Breast epithelium (tissue), 4 donors: ENCODE data around the gene C9orf57. TPM values are rescaled to one million over a fixed set of nuclear protein-coding genes. Genes with fewer than 3 reads are reported as not detected.
A peak's percentile ranks its signal among the peaks of the same experiment; 100 is the strongest.

ENCODE experiments used
- DNase-seq, 2 donors: peaks; one replicate each; pipeline ENCODE4 v3.0.0-alpha.2; 2019; ENCODE audit warnings: low spot score in 2 of 2
- H3K27ac ChIP-seq, 2 donors: fragments of 200-600 bp; sonication (generic) in 1 of 2; one replicate each; pipeline ENCODE4 v1.5.1; 2016 to 2019; ENCODE audit warnings: mild to moderate bottlenecking in 1 of 2
- H3K27me3 ChIP-seq, 2 donors: fragments of 200-600 bp; sonication (generic) in 1 of 2; one replicate each; pipeline versions ENCODE4 v1.5.1 to v1.6.0; 2017 to 2019; ENCODE audit warnings: control low read depth in 1 of 2, mild to moderate bottlenecking in 1 of 2
- H3K36me3 ChIP-seq: fragments of 200-600 bp; one replicate; pipeline ENCODE4 v1.5.1; 2019
- H3K4me1 ChIP-seq, 2 donors: fragments of 200-600 bp; sonication (generic); one replicate each; pipeline ENCODE4 v1.5.1; 2016 to 2019; ENCODE audit warnings: control low read depth in 1 of 2
- H3K4me3 ChIP-seq, 3 donors: fragments of 200-600 bp; sonication (generic); 1 replicate in 2 of 3; 2 replicates in 1 of 3; pipeline ENCODE4 v1.5.1; 2016 to 2019; ENCODE audit warnings: mild to moderate bottlenecking in 3 of 3, moderate library complexity in 2 of 3
- H3K9me3 ChIP-seq, 2 donors: fragments of 200-600 bp; sonication (generic) in 1 of 2; one replicate each; pipeline ENCODE4 v1.5.1; 2016 to 2019; ENCODE audit warnings: control low read depth in 1 of 2
- POLR2A ChIP-seq: fragments of 450-650 bp; IDR thresholded peaks from one replicate; pipeline ENCODE4 v1.6.1; 2016; ENCODE audit warnings: antibody characterized with exemption, mild to moderate bottlenecking, moderate library complexity
- POLR2AphosphoS5 ChIP-seq, 3 donors: sonication (generic); formaldehyde crosslinking; IDR thresholded peaks; one replicate each; pipeline ENCODE4 v1.6.1; 2017; ENCODE audit warnings: antibody characterized with exemption in 3 of 3
- intact Hi-C: fragments of 100-400 bp; cut with DNase I; formaldehyde crosslinking; loops from one replicate; pipeline ENCODE4 v1.15.1; 2023; ENCODE audit warnings: low total_unique reads
- total RNA-seq, 3 donors: library from RNA; depleted of rRNA; stranded (reverse); fragments of >200 nt; gene quantifications; one replicate each; pipeline ENCODE4 v1.1.0, GENCODE V29; 2016
- TF ChIP-seq, protein P1 (sequence below), 3 donors: fragments of 450-650 bp; IDR thresholded peaks; one replicate each; pipeline ENCODE4 v1.5.1; 2016 to 2017; ENCODE audit warnings: antibody characterized with exemption in 3 of 3, mild to moderate bottlenecking in 3 of 3, moderate library complexity in 3 of 3

C9orf57 gene
- total RNA-seq, 3 donors from 2014 or later, result not detected

DNA sequence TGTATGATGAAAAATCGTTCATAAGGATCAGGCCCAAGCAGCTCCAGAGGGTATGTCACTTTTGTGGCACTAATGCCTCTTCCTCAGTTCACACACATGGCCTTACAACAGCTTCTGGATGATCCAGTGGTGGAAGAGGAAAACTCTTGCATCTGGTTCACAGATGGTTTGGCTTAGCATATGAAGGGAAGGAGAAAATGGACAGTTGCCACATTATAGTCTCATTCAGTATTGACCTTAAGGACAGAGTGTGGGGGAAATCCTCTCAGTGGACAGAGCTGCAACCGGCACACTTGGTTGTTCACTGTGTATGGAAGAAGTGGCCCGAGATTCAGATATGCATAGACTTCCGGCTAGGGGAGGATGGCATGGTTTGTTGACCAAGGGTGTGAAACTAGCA, 22.8 kb downstream of the C9orf57 start:
- Histone ChIP-seq H3K4me3 (no peak overlapping the region), H3K27ac (peak overlapping the region in 1 of 2 donors; percentile 55), H3K9me3 (no peaks in the 10 kb centered on the region), H3K36me3 (no peaks in the 10 kb centered on the region), H3K4me1 (no peaks in the 10 kb centered on the region), H3K27me3 (no peaks in the 10 kb centered on the region)
- TF ChIP-seq, protein P1, sequence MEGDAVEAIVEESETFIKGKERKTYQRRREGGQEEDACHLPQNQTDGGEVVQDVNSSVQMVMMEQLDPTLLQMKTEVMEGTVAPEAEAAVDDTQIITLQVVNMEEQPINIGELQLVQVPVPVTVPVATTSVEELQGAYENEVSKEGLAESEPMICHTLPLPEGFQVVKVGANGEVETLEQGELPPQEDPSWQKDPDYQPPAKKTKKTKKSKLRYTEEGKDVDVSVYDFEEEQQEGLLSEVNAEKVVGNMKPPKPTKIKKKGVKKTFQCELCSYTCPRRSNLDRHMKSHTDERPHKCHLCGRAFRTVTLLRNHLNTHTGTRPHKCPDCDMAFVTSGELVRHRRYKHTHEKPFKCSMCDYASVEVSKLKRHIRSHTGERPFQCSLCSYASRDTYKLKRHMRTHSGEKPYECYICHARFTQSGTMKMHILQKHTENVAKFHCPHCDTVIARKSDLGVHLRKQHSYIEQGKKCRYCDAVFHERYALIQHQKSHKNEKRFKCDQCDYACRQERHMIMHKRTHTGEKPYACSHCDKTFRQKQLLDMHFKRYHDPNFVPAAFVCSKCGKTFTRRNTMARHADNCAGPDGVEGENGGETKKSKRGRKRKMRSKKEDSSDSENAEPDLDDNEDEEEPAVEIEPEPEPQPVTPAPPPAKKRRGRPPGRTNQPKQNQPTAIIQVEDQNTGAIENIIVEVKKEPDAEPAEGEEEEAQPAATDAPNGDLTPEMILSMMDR (IDR thresholded peaks at IDR 0.05), result no peak
- intact Hi-C loops, result no loop called here
- no peak for DNase-seq

DNA sequence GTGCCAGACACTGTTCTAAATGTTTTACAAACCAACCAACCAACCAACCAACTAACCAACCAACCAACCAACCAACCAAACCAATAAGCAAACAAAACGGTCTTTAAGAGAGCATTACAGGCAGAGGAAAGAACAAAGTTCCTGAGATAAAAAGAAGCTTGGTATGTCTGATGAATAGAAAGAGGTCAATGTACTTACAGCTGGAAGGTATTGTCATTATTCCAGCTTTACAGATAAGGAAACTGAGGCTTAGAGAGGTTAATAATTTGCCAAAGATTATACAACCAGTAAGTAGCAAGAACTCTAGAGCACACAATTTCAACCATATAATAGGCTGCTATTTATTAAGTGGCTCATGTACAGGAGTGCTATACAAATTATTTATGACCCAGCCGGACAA, 29.6 kb downstream of the C9orf57 start:
- Histone ChIP-seq H3K4me1 (no peaks in the 10 kb centered on the region), H3K27me3 (no peaks in the 10 kb centered on the region), H3K27ac (no peak overlapping the region), H3K9me3 (peaks cover 0 to 4% of the 10 kb centered on the region in 2 donors), H3K4me3 (no peak overlapping the region), H3K36me3 (no peaks in the 10 kb centered on the region)
- TF ChIP-seq POLR2A (no peak), POLR2AphosphoS5 (IDR thresholded peaks at IDR 0.05) (no peak)
- TF ChIP-seq, protein P1 (IDR thresholded peaks at IDR 0.05), result no peak
- DNase-seq, result no peak
- intact Hi-C loops, result no loop called here

DNA sequence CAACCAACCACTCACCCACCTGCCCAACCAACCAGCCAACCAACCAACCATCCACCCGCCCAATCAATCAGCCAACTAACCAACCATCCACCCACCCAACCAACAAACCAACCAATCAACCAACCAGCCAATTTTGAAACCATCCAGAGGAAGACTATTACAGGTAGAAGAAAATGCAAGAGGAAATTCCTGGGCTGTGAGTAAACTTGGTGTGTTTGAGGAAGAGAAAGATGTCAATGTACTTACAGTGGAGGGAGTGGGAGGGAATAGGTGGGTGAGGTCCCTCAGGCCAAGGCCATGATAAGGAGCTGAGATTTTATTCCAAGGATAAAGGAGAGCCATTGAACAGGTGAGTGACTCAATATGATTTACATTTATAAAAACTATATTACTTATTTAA, 30.4 kb downstream of the C9orf57 start:
- H3K36me3 ChIP-seq, result no peaks in the 10 kb centered on the region
- intact Hi-C loops, result no loop called here
- no peaks in the 10 kb centered on the region for H3K27me3 ChIP-seq
- no peak for DNase-seq
- H3K27ac ChIP-seq, result no peak overlapping the region
- no peaks in the 10 kb centered on the region for H3K4me1 ChIP-seq
- TF ChIP-seq POLR2AphosphoS5 (IDR thresholded peaks at IDR 0.05) (no peak), POLR2A (no peak)
- TF ChIP-seq, protein P1 (IDR thresholded peaks at IDR 0.05), result no peak
- no peak overlapping the region for H3K4me3 ChIP-seq
- peaks cover 0 to 4% of the 10 kb centered on the region in 2 donors for H3K9me3 ChIP-seq

DNA sequence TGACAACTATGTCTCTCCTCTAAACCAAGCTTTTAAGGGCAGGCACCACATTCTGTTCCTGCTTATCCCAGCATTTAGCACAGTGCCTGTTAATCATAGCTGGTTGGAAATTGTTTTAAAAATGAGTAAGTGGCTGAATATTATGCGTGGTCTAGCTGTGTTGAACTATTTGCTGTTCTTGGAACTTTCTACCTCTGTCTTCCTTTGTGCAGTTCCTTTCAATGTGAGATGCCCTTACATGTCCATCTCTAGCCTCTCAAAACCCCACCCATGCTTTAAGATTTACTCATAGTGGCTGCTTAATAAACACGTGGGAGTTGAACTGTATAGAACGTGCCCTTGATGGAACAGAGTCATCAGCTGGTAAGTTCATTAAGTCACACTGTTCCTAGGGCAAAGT, 34.5 kb downstream of the C9orf57 start:
- Histone ChIP-seq H3K9me3 (no peaks in the 10 kb centered on the region), H3K27me3 (no peaks in the 10 kb centered on the region), H3K36me3 (no peaks in the 10 kb centered on the region), H3K27ac (no peak overlapping the region), H3K4me3 (no peak overlapping the region), H3K4me1 (no peaks in the 10 kb centered on the region)
- TF ChIP-seq POLR2AphosphoS5 (IDR thresholded peaks at IDR 0.05) (no peak), POLR2A (no peak)
- TF ChIP-seq, protein P1 (IDR thresholded peaks at IDR 0.05), result no peak
- no peak for DNase-seq
- intact Hi-C loops, result no loop called here

DNA sequence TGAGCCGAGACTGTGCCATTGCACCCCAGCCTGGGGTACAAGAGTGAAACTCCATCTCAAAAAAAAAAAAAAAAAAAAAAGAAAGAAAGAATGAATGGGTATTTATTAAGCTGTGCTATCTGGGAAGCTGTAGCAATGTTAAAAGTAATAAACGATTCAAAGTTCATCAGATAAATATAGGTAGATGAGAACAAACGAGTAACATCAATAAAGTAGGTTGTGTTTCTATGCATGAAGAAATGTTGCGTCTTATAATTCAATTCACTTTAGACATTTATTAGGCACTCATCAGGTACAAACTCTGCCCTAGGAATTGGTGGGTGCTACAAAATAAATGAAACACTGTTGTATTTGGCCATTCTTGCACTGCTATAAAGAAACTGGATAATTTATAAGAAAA, 36.8 kb downstream of the C9orf57 start:
- intact Hi-C loops, result no loop called here
- Histone ChIP-seq H3K4me3 (no peak overlapping the region), H3K27ac (no peak overlapping the region), H3K9me3 (no peaks in the 10 kb centered on the region), H3K4me1 (no peaks in the 10 kb centered on the region), H3K27me3 (no peaks in the 10 kb centered on the region), H3K36me3 (no peaks in the 10 kb centered on the region)
- no peak for DNase-seq
- TF ChIP-seq POLR2A (no peak), POLR2AphosphoS5 (IDR thresholded peaks at IDR 0.05) (no peak)
- TF ChIP-seq, protein P1 (IDR thresholded peaks at IDR 0.05), result no peak
